ENCODE results near the gene WWP2.
A peak's percentile ranks its signal among the peaks of the same experiment; 100 is the strongest.
"Not testable (repeated sequence)": the region's sequence is repeated elsewhere in the genome, so short reads cannot be mapped to it uniquely, and the experiment has no call there.

The WWP2 gene

DNA sequence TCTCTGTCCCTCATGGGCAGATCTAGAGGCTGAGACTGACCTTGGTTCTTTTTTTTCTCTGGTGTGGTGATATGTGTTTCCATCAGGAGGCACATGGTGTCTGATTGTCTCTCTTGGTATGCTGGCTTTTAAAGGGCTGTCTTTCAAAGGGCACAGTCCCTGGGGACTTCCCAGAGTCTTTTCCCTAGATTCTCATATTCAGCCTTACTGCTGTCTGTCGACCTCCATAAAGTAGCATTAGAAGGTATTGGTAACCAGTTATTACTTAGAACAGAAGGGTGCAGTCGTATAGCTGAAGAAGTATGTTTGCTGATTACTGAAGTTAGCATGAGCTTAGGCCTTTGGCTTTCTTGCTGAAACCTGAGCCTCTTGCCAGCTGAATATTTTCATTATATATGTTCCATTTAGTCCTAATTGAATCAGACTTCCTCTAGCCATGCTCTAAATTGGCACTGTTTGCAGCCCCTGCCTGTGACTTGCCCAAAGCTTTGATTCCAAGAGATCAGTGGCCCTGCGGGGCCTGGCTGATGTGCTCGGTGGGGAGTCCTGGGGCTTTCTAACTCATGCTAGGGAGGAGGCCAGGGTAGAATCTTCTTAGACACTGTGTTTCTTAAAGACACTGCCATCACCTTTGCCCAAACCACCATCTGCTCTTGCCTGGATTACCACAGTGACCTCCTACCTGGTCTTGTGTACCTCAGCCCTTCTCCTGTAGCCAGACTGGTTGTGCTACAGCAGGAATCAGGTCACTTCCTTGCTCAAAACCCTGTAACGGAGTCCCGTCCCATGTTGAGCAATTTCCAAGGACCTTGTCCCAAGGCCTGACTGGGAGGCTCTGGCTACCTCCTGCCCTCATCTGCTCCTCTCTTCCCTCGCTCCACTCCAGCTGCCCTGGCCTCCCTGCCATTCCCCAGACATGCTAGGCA, 71.5 kb downstream of the WWP2 start:
- DNase-seq = no peak

- DNase-seq = no peak
These were observed 72.8 kb downstream of the WWP2 start for GRCh38 chr16:69834807-69835466.

DNA sequence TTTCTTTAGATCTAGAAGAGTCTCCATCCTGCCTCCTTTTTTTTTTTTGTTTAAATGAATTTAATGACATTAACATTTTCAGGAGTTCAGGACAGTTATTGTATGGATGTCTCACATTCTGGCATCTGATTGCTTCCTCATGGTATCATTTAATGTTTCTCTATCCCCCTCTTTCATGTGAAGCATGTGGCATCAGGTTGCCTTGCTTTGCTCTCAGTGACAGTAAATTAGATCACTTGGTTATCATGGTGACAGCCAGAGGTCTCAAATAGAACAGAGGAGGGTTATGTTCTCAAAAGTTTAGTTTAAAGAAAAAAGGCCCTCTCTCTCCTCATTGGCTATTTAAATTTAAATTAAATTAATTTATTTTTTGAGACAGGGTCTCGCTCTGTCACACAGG, 74.1 kb downstream of the WWP2 start:
- no peak for DNase-seq

DNA sequence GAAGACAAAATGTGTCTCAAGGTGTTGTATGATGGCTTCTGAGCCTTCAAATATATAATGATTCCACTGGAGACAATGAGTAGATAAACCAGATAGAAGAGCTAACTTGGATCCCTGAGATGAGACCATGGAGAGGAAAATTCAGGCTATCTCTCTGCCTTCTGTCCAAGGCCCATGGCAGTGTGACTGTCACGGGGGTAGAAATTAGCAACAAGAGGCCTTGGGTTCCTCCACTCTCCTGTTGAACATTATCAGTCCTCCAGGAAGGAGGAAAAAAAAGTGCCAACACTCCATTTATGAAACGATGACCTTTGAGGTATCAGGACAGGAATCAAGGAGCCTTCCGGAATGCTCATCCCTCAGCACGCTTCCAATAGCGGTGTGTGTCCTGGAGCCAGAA, 75.2 kb downstream of the WWP2 start:
- DNase-seq = no peak

DNA sequence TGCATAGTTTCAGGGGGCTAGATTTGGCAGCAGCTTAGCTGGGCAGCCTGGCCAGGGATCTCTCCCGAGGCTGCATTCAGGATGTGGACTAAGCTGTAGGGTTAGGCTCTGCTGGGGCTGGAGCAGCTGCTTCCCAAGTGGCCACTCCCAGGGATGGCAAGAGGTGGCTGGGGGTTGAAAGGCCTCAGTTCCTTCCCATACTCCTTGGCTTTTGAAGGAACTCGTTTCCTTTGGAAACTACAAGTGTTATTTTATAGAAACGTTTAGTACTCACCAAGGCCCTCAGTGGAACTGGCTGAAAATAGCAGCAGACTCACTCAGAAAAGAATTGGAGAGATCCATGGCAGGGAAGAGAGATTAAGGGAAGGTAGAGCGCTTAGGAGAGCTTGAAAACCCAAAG, 76.4 kb downstream of the WWP2 start:
- DNase-seq = no peak

GRCh38 chr16:69839240-69839688, 77.1 kb downstream of the WWP2 start:
- no peak for DNase-seq

DNA sequence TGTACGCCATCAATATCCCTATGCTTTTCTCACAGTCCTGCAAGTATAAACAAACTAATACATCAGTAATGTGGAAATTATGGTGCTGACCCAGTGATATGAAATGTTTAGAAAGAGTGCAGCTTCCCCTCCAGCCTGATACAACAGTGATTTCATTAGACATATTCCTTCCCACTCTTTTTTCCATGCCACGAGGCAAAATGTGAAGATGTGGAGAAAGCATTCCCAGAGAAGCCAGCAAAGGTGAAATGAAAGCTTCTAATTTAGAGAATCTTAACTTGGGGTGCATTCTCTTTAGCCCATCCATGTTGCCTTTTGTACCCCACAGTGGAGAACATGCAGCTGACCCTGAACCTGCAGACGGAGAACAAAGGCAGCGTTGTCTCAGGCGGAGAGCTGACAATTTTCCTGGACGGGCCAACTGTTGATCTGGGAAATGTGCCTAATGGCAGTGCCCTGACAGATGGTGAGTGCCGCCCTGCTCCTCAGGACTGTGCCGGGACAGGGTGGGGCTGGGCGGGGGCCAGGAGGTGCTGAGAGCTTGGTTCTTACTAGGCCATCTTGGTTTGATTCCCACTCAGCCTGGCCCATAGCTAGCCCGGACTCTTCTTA, 77.8 kb downstream of the WWP2 start:
- DNase-seq = no peak

DNA sequence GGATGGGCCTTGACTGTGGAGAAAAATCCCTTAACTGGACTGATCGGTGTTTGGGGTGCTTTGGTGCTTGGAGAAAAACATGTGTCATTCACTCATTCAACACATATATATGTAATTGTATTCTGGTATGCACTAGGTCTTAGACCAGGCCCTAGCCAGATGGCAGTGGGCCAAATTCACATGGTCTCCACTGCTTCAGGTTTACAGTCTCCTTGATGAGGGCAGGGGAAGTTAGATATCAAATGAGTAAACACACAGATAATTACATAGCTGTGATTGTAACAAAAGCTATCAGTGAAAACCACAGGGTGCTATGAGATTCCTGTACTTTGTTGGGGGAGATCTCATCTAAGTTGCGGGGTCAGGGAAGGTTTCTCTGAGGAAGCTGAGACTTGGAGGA, 78.8 kb downstream of the WWP2 start:
- no peak for DNase-seq

- DNase-seq = no peak
These were observed 82.3 kb downstream of the WWP2 start for GRCh38 chr16:69844441-69844840.

GRCh38 chr16:69845181-69845580, 83.0 kb downstream of the WWP2 start:
- DNase-seq = no peak

GRCh38 chr16:69847643-69848042, 85.5 kb downstream of the WWP2 start:
- DNase-seq = no peak

- DNase-seq = peak; percentile 21
These were observed 86.8 kb downstream of the WWP2 start for GRCh38 chr16:69848637-69849545.

GRCh38 chr16:69851491-69852240, 89.5 kb downstream of the WWP2 start:
- DNase-seq = no peak

GRCh38 chr16:69852815-69853214, 90.7 kb downstream of the WWP2 start:
- DNase-seq = no peak

DNA sequence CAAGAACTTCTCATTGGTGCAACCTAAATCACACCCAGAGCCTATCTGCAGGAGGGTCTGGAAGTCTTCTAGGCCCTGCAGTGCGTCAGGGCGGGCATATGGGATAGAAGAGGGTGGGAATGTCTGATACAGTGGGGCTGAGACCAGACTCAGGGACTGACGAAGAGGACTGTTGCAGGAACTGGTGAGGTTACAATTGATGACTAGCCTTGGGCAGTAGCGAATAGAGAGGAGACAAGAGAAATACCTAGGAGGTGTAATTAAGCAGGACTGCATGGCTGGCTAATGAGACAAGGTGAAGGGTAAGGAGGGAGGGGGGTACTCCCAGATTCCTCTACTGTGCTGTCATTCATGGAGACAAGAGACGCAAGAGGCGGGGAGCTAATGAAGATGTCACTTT, 91.3 kb downstream of the WWP2 start:
- DNase-seq = no peak

GRCh38 chr16:69854776-69855175, 92.6 kb downstream of the WWP2 start:
- not testable (repeated sequence) for DNase-seq

GRCh38 chr16:69855592-69855991, 93.5 kb downstream of the WWP2 start:
- no peak for DNase-seq

GRCh38 chr16:69858191-69859104, 96.3 kb downstream of the WWP2 start:
- DNase-seq = no peak

DNA sequence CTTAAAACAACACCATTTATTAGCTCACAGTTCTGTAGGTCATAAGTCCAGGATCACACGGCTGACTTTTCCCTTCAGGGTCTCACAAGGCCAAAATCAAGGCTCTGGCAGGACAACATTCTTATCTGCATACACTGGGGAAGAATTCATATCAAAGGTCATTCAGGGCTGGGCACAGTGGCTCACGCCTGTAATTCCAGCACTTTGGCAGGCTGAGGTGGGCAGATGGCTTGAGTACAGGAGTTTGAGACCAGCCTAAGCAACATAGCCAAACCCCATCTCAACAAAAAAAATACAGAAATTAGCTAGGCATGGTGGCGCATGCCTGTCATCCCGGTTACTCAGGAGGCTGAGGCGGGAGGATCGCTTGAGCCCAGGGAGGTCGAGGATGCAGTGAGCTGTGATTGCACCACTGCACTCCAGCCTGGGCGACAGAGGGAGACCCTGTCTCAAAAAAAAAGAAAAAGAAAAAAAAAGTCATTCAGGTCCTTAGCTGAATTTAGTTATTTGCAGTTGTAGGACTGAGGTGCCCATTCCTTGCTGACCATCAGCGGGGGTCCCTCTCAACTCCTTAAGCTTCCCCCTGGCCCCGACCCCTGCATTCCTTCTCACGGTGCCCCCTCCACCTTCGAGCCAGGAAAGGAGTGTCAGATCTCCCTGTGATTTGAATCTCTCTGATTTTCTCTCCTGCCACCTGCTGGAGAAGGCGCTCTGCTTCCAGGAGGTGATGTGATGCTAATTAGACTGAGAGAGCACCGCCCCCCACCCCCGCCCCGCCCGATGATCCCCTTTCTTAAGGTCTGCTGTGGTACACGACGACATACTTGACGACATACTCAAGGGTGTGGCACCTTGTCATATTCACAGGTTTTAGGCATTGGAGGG, 97.2 kb downstream of the WWP2 start:
- DNase-seq = peak; percentile 26
